CD14-positive monocyte (primary cell): Measurements from ENCODE around the gene CFLAR. TPM values are rescaled to one million over a fixed set of nuclear protein-coding genes. Genes with fewer than 3 reads are reported as not detected.

Experiments used
- DNase-seq, 3 donors: peaks; one replicate each; pipeline ENCODE4 v3.0.0-alpha.2; 2011 to 2022
- H2AFZ ChIP-seq: 2 replicates; pipeline ENCODE4 v1.6.0; 2012; ENCODE audit warnings: mild to moderate bottlenecking, low read depth, low read length, inconsistent platforms; ENCODE audit not compliant: insufficient read depth, poor library complexity, severe bottlenecking
- H3K27ac ChIP-seq, 2 donors: 1 replicate in 1 of 2; 2 replicates in 1 of 2; pipeline ENCODE4 v1.5.1; 2012 to 2013; ENCODE audit warnings: low read length in 2 of 2, control low read depth in 1 of 2, inconsistent platforms in 1 of 2, low read depth in 1 of 2, mild to moderate bottlenecking in 1 of 2
- H3K27me3 ChIP-seq, 2 donors: one replicate each; pipeline versions ENCODE4 v1.6.0 to v1.6.1; 2011 to 2013; ENCODE audit warnings: low read length in 2 of 2; ENCODE audit not compliant: control insufficient read depth in 2 of 2, insufficient read depth in 2 of 2
- H3K36me3 ChIP-seq, 2 donors: replicated peaks in 1 of 2; 1 replicate in 1 of 2; 2 replicates in 1 of 2; pipeline versions ENCODE4 v1.5.1 to v1.6.1; 2012 to 2013; ENCODE audit warnings: low read length in 2 of 2, control low read depth in 1 of 2, inconsistent platforms in 1 of 2, mild to moderate bottlenecking in 1 of 2; ENCODE audit not compliant: insufficient read depth in 2 of 2, control insufficient read depth in 1 of 2
- H3K4me1 ChIP-seq, 2 donors: 1 replicate in 1 of 2; 2 replicates in 1 of 2; pipeline versions ENCODE4 v1.5.1 to v1.6.1; 2012 to 2013; ENCODE audit warnings: low read length in 2 of 2, control low read depth in 1 of 2, inconsistent platforms in 1 of 2, mild to moderate bottlenecking in 1 of 2, moderate library complexity in 1 of 2; ENCODE audit not compliant: insufficient read depth in 2 of 2, control insufficient read depth in 1 of 2
- H3K4me2 ChIP-seq: replicated peaks from 2 replicates; pipeline ENCODE3; 2012; ENCODE audit warnings: low read length, moderate library complexity, mild to moderate bottlenecking; ENCODE audit not compliant: poor library complexity, severe bottlenecking; ENCODE audit errors: extremely low read depth
- H3K4me3 ChIP-seq, 3 experiments: fragments of 200-600 bp in 1 of 3; sonication (generic) in 1 of 3; replicated peaks in 1 of 3; 1 replicate in 2 of 3; 2 replicates in 1 of 3; pipeline ENCODE4 v1.5.1; 2011 to 2013; ENCODE audit warnings: low read length in 3 of 3, mild to moderate bottlenecking in 3 of 3, control low read depth in 2 of 3, low read depth in 2 of 3, inconsistent platforms in 1 of 3, moderate library complexity in 1 of 3
- H3K79me2 ChIP-seq: 2 replicates; pipeline ENCODE4 v1.6.0; 2012; ENCODE audit warnings: mild to moderate bottlenecking, control low read depth, inconsistent platforms, low read length, moderate library complexity; ENCODE audit not compliant: insufficient read depth
- H3K9ac ChIP-seq: 2 replicates; pipeline ENCODE4 v1.6.0; 2017; ENCODE audit warnings: low read length, mild to moderate bottlenecking; ENCODE audit not compliant: insufficient read depth, poor library complexity, severe bottlenecking
- H3K9me3 ChIP-seq, 2 donors: replicated peaks in 1 of 2; 1 replicate in 1 of 2; 2 replicates in 1 of 2; pipeline versions ENCODE4 v1.5.1 to v1.6.1; 2012 to 2013; ENCODE audit warnings: low read length in 2 of 2, control low read depth in 1 of 2; ENCODE audit not compliant: control insufficient read depth in 1 of 2, insufficient read depth in 1 of 2
- H4K20me1 ChIP-seq: 2 replicates; pipeline ENCODE4 v1.6.0; 2012; ENCODE audit warnings: mild to moderate bottlenecking, low read length, control low read depth, moderate library complexity; ENCODE audit not compliant: insufficient read depth
- H3K27ac Mint-ChIP-seq, 7 donors: one replicate each; pipeline ENCODE4 v1.8.0; 2020; ENCODE audit warnings: mild to moderate bottlenecking in 7 of 7, mixed read lengths in 7 of 7, moderate library complexity in 6 of 7, inconsistent platforms in 2 of 7
- H3K27me3 Mint-ChIP-seq, 3 donors: one replicate each; pipeline ENCODE4 v1.8.0; 2021 to 2022; ENCODE audit warnings: low read depth in 3 of 3, mild to moderate bottlenecking in 3 of 3, mixed read lengths in 3 of 3, moderate library complexity in 3 of 3, inconsistent platforms in 1 of 3
- H3K36me3 Mint-ChIP-seq, 2 donors: one replicate each; pipeline ENCODE4 v1.8.0; 2020; ENCODE audit warnings: mixed read lengths in 2 of 2, inconsistent platforms in 1 of 2, mild to moderate bottlenecking in 1 of 2
- H3K4me1 Mint-ChIP-seq: one replicate; pipeline ENCODE4 v1.8.0; 2020; ENCODE audit warnings: mild to moderate bottlenecking, mixed read lengths
- H3K4me3 Mint-ChIP-seq, 2 donors: one replicate each; pipeline ENCODE4 v1.8.0; 2020; ENCODE audit warnings: mild to moderate bottlenecking in 2 of 2, mixed read lengths in 2 of 2, moderate library complexity in 1 of 2
- H3K9me3 Mint-ChIP-seq, 7 donors: one replicate each; pipeline ENCODE4 v1.8.0; 2020 to 2022; ENCODE audit warnings: mixed read lengths in 7 of 7, mild to moderate bottlenecking in 6 of 7, moderate library complexity in 6 of 7, inconsistent platforms in 2 of 7
- CTCF ChIP-seq: fragments of 200-600 bp; IDR thresholded peaks from one replicate; pipeline ENCODE4 v1.8.0; 2022; ENCODE audit warnings: antibody characterized with exemption, mild to moderate bottlenecking
- WGBS: methylation state at CpG from one replicate; pipeline ENCODE4 v1.1.5; 2013; ENCODE audit warnings: missing lambda C conversion rate; ENCODE audit not compliant: insufficient coverage; 5-methylcytosine and 5-hydroxymethylcytosine counted together
- intact Hi-C, 2 donors: fragments of 100-400 bp; cut with micrococcal nuclease; formaldehyde crosslinking; loops; one replicate each; pipeline versions ENCODE4 v1.15.0 to v1.15.1; 2023
- polyA plus RNA-seq, 3 donors: library from polyadenylated mRNA; depleted of rRNA in 1 of 3; unstranded in 2 of 3; stranded (reverse) in 1 of 3; fragments of 300-500 nt in 2 of 3; fragments of >200 nt in 1 of 3; fragmentation: Illumina TruSeq in 2 of 3; gene quantifications; 1 replicate in 2 of 3; 2 replicates in 1 of 3; pipeline ENCODE4 v1.2.3, GENCODE V29; 2012 to 2021

The CFLAR gene
- polyA plus RNA-seq, 3 donors, result 79.4 to 149 (median 79.5) TPM

GRCh38 chr2:201171259-201171814 lies 55.4 kb downstream of the CFLAR start:
- Histone ChIP-seq H3K4me3 (no peak overlapping the region), H3K4me1 (peaks cover 3 to 15% of the 10 kb centered on the region in 2 donors), H4K20me1 (peaks cover 17% of the 10 kb centered on the region), H3K79me2 (no peaks in the 10 kb centered on the region), H3K9me3 (no peaks in the 10 kb centered on the region), H3K36me3 (peaks cover 11 to 15% of the 10 kb centered on the region in 2 donors), H3K27me3 (no peaks in the 10 kb centered on the region), H3K27ac (no peak overlapping the region), H3K4me2 (no peak overlapping the region), H2AFZ (no peak overlapping the region), H3K9ac (no peak overlapping the region)
- Mint-ChIP-seq H3K9me3 (peaks cover 0 to 12% (median 5%) of the 10 kb centered on the region in 7 donors), H3K4me3 (no peak overlapping the region), H3K27me3 (peaks cover 0 to 3% (median 0%) of the 10 kb centered on the region in 3 donors), H3K36me3 (peaks cover 11 to 17% of the 10 kb centered on the region in 2 donors), H3K4me1 (peaks cover 31% of the 10 kb centered on the region), H3K27ac (peak overlapping the region in 2 of 7 donors; percentile 49 to 65)
- intact Hi-C loops, result loop anchor here in 1 of 2 donors (10.0 kb wide), 1 partner anchor 207 kb away; the partner anchor contains the start of gene ORC2
- no peak for TF ChIP-seq CTCF
- WGBS, result 88% methylated on average over 3 of the region's 6 CpGs
- DNase-seq, result no peak

GRCh38 chr2:201172279-201172678 lies 56.3 kb downstream of the CFLAR start:
- H3K9me3 Mint-ChIP-seq, result peaks cover 0 to 12% (median 2%) of the 10 kb centered on the region in 7 donors
- Histone ChIP-seq H3K4me2 (no peak overlapping the region), H2AFZ (no peak overlapping the region), H3K9ac (no peak overlapping the region), H3K36me3 (peaks cover 2 to 6% of the 10 kb centered on the region in 2 donors), H3K27me3 (no peaks in the 10 kb centered on the region), H3K4me3 (no peak overlapping the region), H3K9me3 (no peaks in the 10 kb centered on the region), H3K4me1 (peaks cover 3 to 12% of the 10 kb centered on the region in 2 donors), H3K79me2 (no peaks in the 10 kb centered on the region), H4K20me1 (peaks cover 17% of the 10 kb centered on the region), H3K27ac (no peak overlapping the region)
- no peak overlapping the region for H3K4me3 Mint-ChIP-seq
- no peak overlapping the region for H3K27ac Mint-ChIP-seq
- H3K36me3 Mint-ChIP-seq, result peaks cover 4 to 8% of the 10 kb centered on the region in 2 donors
- no CpG with 5 or more reads among the region's 2 CpGs for WGBS
- no peak for DNase-seq
- peaks cover 30% of the 10 kb centered on the region for H3K4me1 Mint-ChIP-seq
- peaks cover 0 to 5% (median 0%) of the 10 kb centered on the region in 3 donors for H3K27me3 Mint-ChIP-seq
- TF ChIP-seq CTCF, result no peak
- intact Hi-C loops, result loop anchor here in 1 of 2 donors (10.0 kb wide), 1 partner anchor 207 kb away; the partner anchor contains the start of gene ORC2
